HG02870 (cell line): ENCODE data around the gene CPXM1.
"Not testable (repeated sequence)": the region's sequence is repeated elsewhere in the genome, so short reads cannot be mapped to it uniquely, and the experiment has no call there.

ENCODE experiments used
- ATAC-seq: cut with Tn5 transposase; IDR thresholded peaks from one replicate; pipeline ENCODE4 v1.9.1; 2021; ENCODE audit warnings: mild to moderate bottlenecking, moderate library complexity; ENCODE audit not compliant: unreplicated experiment

The CPXM1 gene

DNA sequence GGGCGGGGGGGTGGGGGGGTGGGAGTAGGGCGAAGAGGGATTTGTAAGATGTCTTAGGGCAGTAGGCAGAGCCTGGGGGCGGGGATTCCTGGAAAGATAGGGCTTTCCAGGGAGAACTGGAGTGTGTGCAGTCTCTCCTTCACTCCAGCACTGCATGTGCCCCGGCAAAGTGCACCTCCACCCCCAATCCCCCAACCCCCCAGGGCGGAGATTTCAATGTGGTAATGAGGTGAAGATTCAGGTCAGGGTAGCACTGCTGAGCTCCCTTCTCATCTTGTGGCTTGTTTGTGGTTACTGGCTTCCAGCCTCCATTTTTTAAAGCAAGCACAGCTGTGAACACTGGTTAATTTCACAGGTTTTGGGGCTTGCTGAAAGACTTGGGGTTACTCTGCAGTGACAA, 21.6 kb upstream of the CPXM1 start:
- no peak for ATAC-seq

DNA sequence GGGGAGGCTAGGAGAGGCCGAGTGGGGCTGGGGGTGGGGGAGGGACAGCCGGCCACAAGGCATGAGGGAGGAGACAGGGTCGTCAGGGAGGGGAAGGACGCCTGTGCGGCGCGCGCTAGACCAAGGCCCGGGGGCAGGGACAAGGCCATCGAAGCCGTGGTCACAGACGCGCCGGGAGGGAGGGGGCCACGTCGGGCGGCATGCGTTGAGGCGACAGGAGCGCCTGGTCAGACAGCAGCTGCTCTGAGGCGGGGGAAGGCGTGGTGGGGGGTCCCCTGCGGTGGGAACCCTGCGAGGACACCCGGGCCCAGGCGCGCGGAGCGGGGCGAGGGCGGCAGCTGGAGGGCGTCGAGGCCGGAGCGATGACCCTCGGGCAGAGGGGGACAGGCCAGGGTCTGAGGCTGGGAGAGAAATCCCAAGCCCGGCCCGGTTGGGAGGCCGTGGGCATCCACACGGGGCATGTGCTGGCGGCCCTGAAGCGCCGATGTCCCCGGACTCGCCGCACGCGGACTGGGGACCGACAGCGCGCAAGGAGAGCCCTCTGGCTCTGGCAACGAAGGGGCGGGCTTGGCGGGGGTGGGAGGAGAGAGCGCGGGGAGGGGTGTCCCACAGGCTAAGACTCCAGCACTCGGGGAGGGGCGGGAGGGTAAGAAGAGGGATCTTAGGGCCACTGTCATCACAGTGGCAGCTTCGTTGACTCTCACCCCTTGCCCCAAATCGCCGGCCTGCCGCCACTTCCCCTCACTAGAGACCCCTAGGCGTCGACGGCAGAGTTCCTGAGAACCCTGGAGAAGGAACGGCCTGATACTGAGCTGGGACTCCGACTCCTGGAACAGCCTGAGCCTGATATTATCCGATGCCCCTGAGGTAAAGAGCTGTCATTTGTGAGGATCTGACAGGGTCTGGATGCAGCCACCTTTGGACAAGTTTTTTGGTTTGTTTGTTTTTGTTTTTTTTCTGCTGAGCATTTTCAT, 20.8 kb upstream of the CPXM1 start:
- ATAC-seq = no peak

DNA sequence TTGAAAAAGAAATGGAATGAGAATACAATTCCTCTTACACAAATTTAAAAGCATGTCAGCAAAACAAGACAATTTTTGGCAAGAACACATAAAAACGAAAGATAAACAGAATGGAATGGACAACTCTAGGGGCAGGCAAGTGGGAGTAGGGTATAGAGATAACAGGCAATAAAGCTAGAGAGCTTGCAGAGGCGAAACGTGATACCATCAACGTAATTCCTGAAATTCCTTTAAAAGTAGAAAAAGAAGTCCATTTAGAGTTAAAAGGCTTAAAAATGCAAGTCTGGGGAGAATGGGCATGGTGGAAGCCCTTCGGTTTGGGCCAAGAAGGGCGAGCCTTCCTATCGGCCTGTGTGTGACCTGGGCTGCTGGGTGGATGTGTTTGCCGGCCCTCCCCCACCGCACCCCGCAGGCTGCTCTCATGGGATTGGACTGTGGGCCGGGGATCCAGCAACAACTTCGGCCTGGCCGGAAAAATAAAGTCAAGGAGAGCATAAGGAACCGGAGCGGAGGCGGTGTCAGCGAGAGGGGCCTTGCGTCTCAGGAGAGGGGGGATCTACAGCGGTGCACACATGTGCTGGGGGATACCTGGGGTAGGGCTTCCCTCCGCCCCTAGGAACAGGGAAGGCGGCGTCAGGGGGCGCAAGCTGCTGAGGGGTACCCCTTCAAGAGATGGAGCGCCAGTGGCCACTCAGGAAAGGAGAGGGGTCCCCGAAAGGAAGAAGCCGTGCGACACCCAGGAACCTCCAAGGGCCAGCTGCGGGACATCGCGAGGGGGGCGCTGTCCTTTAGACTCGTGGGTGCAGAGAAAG, 19.9 kb upstream of the CPXM1 start:
- ATAC-seq = no peak

DNA sequence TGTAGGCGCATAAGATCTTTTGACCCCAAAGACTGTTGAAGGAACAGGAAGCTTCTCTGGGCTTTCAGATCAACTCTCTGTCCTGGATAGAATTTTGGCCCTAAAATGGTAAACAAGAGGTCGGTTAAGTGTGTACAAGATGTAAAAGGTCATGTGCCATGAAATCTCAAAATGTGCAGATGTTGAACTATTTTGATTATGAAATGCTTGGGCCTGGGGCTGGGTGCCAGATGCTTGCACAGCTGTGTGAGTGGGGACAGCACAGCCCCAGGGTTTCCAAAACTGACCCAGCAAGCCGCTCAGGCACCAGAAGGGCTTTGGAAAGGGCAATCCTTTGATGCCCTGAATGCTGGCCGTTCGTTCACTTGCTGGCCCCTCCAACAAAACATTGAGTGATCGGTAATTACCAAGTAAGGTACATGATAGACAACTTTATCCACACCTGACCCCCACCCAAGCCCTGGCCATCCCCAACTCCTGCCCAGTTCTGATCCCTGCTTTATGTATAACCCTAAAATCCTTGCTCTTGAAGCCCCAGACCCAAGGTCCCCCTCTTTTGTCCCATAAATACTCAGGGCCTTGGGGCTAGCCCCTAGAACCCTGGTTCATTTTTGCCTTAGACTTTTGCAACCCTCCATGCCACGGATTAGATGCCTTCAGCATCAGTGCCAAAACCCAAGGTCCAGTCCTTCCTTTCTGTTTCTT, 17.6 kb upstream of the CPXM1 start:
- no peak for ATAC-seq

DNA sequence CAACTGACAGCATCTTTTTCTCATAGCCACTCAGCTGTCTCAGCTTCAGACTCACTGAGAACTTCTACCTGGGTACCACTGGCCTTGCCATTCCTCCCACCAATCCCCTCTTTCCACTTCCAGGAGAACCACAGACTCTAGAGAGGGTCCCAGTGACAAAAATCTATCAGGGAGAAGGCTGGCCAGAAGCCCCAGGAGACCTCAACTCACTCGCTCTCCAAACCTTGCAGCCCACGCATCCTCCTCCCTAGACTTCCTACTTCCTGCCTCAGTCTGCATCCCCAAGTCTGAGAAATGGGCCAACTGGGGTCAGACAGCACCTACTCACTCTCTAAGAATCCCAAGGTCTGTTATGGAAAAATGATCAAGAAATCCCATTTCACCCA, 16.9 kb upstream of the CPXM1 start:
- no peak for ATAC-seq

DNA sequence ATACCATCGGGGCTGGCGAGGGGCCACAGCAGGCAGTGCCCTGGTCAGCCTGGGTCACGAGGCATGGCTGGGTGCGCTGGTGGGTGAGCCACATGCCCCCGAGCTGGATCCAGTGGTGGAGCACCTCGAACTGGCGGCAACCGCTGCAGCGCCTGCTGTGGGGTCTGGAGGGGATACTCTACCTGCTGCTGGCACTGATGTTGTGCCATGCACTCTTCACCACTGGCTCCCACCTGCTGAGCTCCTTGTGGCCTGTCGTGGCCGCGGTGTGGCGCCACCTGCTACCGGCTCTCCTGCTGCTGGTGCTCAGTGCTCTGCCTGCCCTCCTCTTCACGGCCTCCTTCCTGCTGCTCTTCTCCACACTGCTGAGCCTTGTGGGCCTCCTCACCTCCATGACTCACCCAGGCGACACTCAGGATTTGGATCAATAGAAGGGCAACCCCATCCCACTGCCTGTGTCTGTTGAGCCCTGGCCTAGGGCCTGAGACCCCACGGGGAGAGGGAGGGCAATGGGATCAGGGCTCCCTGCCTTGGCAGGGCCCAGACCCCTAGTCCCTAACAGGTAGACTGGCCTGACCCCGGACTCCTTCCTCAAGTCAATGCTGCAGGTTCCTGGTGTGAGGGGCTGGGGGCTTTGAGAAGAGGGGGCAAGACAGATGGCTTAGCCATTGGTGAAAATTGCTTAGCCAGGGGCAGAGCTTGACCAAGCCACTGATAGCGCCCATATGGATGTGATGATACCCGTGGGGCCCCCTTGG, 16.3 kb upstream of the CPXM1 start:
- ATAC-seq = no peak

DNA sequence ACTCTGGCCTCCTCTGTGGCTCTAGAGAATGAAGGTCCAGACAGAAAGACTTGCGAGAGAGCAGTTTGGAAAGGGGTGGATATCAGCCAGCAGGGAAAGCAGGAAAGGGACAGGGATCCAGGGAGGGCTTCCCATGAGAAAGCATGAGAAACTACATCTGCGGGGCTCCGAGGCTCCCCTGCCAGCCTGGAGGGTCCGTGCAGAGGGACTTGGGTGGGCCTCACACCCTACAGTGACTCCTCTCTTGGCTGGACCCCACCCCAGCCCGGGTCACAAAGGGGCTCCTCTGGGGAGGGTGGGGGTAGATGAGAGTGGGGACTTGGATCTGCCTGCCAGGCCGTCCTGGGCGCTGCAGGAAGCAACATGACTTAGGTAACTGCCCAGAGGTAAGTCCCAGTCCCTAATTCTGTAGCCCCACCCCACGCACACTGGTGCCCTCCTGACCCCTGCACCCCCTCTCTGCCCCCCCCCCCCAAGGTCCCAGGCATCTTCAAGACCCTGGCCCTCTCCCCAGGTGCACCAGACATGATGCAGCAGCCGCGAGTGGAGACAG, 15.7 kb upstream of the CPXM1 start, which contains the start of gene TMEM239:
Gene TMEM239, plus strand, starts transcription at position 335 of the 553 bp plus-strand sequence. Its CDS starts 191 bp downstream, at position 526.
- no peak for ATAC-seq

DNA sequence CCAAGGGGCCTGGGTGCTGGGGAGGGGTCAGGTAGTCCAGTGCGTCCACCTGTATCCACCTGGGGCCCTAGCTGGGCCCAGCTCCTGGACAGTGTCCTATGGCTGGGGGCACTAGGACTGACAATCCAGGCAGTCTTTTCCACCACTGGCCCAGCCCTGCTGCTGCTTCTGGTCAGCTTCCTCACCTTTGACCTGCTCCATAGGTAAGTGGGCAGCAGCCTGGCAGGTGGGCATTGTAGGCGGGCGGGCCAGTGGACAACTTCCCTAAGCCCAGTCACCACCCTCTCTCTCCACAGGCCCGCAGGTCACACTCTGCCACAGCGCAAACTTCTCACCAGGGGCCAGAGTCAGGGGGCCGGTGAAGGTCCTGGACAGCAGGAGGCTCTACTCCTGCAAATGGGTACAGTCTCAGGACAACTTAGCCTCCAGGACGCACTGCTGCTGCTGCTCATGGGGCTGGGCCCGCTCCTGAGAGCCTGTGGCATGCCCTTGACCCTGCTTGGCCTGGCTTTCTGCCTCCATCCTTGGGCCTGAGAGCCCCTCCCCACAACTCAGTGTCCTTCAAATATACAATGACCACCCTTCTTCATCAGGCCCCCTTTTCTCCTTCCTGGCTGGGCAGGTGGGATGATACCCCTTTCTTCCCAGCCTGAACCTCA, 14.9 kb upstream of the CPXM1 start:
- ATAC-seq = no peak

DNA sequence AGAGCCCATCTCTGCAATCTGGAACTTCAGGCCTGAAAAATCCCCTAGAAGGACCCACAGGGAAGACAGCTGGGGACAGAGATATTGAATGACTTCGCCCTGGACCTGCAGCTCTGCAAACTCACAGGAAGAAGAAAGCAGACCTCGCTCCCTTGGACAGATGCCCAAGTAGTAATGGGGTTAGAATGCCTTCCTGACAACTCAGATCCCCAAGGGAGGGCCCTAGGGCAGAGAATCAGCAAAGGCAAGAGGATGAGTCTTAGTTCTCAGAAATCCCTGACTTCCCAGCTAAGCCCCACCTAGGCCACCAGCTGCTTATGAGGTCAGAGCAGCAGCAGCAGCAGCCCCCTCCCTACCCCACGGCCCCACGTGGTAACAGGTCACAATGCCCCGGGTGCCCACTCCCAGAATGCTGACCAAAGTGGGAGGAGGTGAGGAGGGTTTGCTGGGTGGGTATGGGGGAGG, 14.2 kb upstream of the CPXM1 start, which contains the start of gene C20orf141:
Gene C20orf141, plus strand, starts transcription at position 401 of the 465 bp plus-strand sequence. CDS start 198 bp downstream, outside the sequence.
- no peak for ATAC-seq

DNA sequence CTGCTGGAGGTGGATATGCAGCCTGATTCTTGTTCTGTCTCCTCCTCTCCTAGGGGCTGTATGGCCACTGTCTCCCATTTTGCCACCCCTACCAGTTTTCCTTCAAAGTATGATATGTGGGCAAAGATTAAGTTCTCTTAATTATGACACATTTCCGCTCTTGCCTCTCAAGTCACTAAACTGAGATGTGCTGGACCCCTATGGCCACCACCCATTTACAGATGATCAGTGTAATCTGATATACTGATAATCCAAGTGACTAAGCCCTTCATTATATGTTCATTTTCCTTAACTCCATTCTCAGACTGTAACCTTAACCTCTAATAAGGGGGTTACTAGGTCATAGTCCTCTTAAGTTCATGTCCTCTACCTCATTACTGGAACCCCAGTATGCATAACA, 13.6 kb upstream of the CPXM1 start:
- no peak for ATAC-seq

DNA sequence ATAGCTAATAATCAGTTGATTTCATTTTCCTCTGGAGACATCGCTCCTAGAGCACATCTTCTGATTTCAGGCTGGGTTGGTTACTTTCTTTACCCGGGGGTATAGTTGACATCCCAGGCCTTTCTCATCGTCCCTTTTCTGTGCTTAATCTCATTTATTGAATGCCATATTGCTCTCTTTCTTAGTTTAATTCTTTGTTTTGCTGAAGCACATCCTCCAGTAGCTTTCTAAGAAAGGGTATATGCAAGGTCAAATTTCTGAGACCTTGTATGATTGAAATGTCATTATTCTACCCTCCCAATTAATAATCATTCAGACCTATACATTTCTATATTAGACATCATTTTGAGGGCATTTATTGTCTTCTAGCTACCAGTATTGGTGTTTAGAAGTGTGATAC, 11.8 kb upstream of the CPXM1 start:
- no peak for ATAC-seq

DNA sequence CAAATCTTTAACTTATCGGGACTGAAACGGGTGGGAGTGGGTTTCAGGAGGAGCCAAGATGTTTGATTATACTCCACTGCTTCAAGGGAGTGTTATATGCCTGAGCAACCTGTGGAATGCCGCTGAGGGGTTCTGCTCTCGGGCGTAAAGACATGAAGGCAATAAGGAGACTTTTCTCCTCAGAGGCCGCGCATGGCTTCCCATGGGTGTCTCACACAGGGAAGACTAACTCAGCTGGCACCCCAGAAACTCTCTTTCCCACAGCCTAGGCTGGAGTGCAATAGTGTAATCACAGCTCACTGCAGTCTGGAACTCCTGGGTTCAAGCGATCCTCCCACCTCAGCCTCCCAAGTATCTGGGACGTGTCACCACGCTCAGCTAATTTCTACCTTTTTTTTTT, 9.3 kb upstream of the CPXM1 start:
- ATAC-seq = no peak

DNA sequence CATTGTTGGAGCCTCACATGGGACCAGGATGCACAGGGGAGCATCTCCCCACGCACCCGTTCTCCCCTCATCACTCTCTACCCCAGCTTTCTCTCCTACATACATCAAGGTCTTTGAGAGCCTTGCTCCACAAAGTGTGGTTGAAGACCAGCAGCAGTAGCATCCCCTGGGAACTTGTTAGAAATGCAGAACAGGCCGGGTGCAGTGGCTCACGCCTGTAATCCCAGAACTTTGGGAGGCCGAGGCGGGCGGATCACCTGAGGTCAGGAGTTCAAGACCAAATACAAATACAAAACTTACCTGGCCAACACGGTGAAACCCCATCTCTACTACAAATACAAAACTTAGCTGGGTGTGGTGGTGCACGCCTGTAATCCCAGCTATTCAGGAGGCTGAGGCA, 7.5 kb upstream of the CPXM1 start:
- ATAC-seq = not testable (repeated sequence)

DNA sequence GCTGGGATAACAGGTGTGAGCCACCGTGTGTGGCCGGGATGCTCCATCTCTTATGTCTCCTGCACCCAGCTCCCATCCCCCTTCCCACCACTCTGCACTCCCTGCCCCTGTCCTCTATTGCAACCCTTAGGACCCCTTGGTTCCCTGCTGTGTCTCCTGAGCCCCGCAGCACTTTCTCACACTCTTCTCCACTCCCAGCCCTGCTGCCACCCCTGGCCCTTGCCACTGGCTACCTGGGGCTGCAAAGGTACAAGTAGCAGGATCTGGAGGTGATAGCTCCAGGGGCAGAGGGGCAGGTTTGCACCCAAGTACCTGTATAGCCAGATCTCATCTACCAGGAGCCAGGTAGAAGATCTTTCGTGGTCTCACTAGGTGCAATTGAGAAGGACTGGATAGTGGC, 6.6 kb upstream of the CPXM1 start:
- no peak for ATAC-seq

DNA sequence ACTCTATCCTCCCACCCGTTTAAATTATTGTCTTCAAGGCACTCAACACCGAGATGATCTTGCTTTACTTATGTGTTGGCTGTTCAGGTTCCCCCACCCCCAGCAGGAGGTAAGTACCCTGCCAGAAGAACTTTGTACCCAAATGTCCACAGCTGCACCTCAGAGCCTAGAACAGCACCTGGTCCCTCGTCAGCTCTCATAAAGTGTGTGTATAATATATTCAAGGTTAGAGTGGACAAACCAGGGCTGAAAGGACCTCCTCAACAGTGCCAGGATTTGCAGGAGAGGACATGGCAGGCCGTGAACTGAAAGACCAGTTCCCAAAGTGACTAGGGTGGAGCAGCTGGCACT, 5.9 kb upstream of the CPXM1 start:
- no peak for ATAC-seq

DNA sequence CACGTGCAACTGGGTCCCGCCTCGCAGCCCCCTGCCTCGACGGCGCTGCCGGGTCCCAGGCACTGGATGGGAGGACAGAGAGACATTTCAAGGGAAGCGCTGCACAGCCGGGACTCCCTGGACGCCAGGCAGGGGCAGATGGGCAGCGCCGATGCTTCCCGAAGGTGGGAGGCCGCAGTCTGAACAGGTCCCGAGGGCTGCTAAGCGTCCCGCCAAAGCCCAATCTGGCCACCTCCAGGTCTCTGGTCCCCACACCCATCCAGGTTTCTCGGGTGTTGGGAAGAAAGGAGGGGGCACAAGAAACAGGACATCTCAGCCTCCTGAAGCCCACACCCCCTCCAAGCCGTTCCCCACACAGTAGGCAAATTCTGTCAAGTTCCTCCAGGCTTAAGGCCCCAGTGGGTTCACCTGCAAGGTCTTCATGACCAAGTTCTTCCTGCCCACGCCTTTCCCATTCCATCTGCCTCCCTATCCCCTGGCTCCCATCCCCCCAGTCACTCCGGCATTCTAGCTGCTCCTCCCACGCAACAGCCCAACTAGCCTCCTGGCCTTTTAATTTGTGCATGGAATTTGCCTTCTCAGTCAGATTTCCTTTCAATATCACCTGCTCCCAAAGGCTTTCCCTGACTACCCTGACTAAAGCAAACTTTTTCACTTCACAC, 5.4 kb upstream of the CPXM1 start:
- ATAC-seq = no peak

DNA sequence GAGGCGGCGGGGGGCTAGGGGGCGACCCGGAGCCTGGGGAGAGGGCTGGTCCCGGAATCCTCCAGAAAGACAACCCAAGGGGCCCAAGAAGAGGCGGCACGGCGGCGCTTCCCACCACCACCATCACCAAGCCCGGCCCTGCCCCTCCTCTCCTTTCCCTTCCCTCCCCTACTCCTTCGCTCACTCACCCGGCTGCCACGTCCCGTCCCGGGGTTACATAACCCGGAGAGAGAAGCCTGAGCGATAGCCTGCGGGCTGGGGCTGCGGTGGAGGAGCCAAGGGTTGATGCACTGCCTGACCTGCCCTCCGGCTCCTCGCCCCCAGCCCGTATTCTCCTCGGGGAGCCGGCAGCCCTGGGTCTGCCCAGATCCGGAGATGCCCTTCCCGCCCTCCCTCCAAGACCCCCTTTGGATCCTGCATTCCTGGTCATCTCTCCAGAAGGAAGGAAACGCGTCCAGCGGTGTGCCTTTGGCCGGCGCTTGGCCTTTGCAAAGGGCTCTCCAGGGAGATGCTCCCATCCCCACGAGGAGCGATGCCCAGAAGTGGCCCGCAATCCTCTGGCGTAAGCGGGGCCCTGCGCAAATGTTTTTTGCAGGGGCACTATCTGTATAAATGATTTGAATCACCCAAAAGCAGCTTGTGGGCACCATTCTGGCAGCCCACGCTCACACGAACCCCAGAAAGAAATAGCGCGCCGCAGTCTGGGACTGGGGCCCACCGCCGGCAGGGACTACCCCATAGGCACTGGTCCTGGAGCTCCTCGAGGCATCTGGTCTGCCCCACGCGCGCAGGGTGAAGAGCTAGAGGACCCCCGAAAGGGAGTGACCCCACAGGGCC, 4.6 kb upstream of the CPXM1 start:
- ATAC-seq = no peak
